HepG2 (cell line): ENCODE measurements around the gene KLF6.

Experiments used
- BRD4 ChIP-seq: sonication (generic); formaldehyde crosslinking; IDR thresholded peaks from 2 replicates; pipeline ENCODE4 v1.4.0; 2020; ENCODE audit warnings: missing genetic modification reagents
- CEBPB ChIP-seq: IDR thresholded peaks from 2 replicates; pipeline ENCODE4 v1.6.1; 2011; ENCODE audit warnings: low read depth, low read length, improper control_type of control experiment, borderline replicate concordance
- JUND ChIP-seq: sonication (generic); formaldehyde crosslinking; IDR thresholded peaks from 2 replicates; pipeline ENCODE4 v1.8.0; 2022; ENCODE audit warnings: mild to moderate bottlenecking, missing genetic modification reagents
- POLR2AphosphoS2 ChIP-seq: IDR thresholded peaks from 2 replicates; pipeline ENCODE4 v1.6.1; 2011; ENCODE audit warnings: low read depth, low read length, improper control_type of control experiment
- POLR2G ChIP-seq: fragments of 200-400 bp; formaldehyde crosslinking; IDR thresholded peaks from 2 replicates; pipeline ENCODE4 v1.6.1; 2018; ENCODE audit warnings: mild to moderate bottlenecking, low read depth, low read length, moderate library complexity
- SP1 ChIP-seq, 2 experiments: fragments of 450-650 bp in 1 of 2; sonication (generic) in 1 of 2; formaldehyde crosslinking in 1 of 2; IDR thresholded peaks; 2 replicates each; pipeline versions ENCODE4 v1.4.0 to v1.6.1; 2016 to 2020; ENCODE audit warnings: missing genetic modification reagents in 1 of 2
- STAG1 ChIP-seq: sonication (generic); formaldehyde crosslinking; IDR thresholded peaks from 2 replicates; pipeline ENCODE4 v1.4.0; 2020; ENCODE audit warnings: missing genetic modification reagents
- ZNF382 ChIP-seq: sonication (generic); formaldehyde crosslinking; IDR thresholded peaks from 2 replicates; pipeline ENCODE4 v1.5.0; 2020; ENCODE audit warnings: missing genetic modification reagents, mild to moderate bottlenecking, borderline replicate concordance
- ZSCAN29 ChIP-seq: sonication (generic); formaldehyde crosslinking; conservative IDR thresholded peaks from 2 replicates; pipeline ENCODE4 v1.4.0; 2020; ENCODE audit warnings: mild to moderate bottlenecking, missing genetic modification reagents
- TF ChIP-seq, protein P1 (sequence below), 2 experiments: sonication (generic) in 1 of 2; formaldehyde crosslinking in 1 of 2; IDR thresholded peaks; 2 replicates each; pipeline versions ENCODE4 v1.5.1 to v1.6.1; 2011 to 2020; ENCODE audit warnings: borderline replicate concordance in 1 of 2, low read depth in 1 of 2, low read length in 1 of 2, mild to moderate bottlenecking in 1 of 2, missing genetic modification reagents in 1 of 2, moderate library complexity in 1 of 2
- TF ChIP-seq, protein P2 (sequence below): IDR thresholded peaks from 2 replicates; pipeline ENCODE4 v1.6.1; 2016; ENCODE audit warnings: missing genetic modification reagents, missing compliant biosample characterization
- TF ChIP-seq, protein P3 (sequence below): sonication (generic); formaldehyde crosslinking; IDR thresholded peaks from 2 replicates; pipeline ENCODE4 v1.8.0; 2022; ENCODE audit warnings: missing genetic modification reagents, mild to moderate bottlenecking, inconsistent platforms, borderline replicate concordance

DNA sequence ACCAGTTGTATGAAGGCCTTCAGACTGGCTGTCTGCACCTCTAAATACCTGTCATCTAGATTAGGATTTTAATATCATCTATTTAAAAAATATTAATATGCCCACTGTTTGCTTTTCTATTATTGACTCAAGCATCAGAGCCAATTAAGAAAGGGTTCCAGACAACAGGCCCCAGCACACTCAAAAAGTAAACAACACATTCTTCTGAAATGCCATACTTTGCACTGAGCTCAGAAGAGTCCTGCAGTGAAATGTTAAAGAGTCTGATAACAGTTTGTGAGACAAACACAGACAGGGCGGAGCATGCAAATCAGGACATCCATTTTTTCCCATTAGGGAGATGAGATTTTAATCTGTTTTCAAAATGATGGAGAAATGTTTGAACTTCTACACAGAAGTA lies 45.9 kb upstream of the KLF6 start:
- TF ChIP-seq BRD4 (CRISPR knock-in tag) (no peak), SP1 (IDR thresholded peaks at IDR 0.05) (no peak), SP1 (CRISPR knock-in tag; IDR thresholded peaks at IDR 0.05) (no peak), ZSCAN29 (CRISPR knock-in tag) (no peak), POLR2AphosphoS2 (no peak), ZNF382 (CRISPR knock-in tag) (no peak), STAG1 (CRISPR knock-in tag) (no peak), JUND (CRISPR knock-in tag) (no peak), CEBPB (no peak), POLR2G (no peak)
- TF ChIP-seq, protein P1, sequence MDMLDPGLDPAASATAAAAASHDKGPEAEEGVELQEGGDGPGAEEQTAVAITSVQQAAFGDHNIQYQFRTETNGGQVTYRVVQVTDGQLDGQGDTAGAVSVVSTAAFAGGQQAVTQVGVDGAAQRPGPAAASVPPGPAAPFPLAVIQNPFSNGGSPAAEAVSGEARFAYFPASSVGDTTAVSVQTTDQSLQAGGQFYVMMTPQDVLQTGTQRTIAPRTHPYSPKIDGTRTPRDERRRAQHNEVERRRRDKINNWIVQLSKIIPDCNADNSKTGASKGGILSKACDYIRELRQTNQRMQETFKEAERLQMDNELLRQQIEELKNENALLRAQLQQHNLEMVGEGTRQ (IDR thresholded peaks at IDR 0.05; ENCODE audit: low read depth, low read length), result no peak
- TF ChIP-seq, protein P1 (CRISPR knock-in tag; IDR thresholded peaks at IDR 0.05; ENCODE audit: borderline replicate concordance), result no peak
- TF ChIP-seq, protein P2, sequence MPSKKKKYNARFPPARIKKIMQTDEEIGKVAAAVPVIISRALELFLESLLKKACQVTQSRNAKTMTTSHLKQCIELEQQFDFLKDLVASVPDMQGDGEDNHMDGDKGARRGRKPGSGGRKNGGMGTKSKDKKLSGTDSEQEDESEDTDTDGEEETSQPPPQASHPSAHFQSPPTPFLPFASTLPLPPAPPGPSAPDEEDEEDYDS (CRISPR knock-in tag), result no peak
- TF ChIP-seq, protein P3, sequence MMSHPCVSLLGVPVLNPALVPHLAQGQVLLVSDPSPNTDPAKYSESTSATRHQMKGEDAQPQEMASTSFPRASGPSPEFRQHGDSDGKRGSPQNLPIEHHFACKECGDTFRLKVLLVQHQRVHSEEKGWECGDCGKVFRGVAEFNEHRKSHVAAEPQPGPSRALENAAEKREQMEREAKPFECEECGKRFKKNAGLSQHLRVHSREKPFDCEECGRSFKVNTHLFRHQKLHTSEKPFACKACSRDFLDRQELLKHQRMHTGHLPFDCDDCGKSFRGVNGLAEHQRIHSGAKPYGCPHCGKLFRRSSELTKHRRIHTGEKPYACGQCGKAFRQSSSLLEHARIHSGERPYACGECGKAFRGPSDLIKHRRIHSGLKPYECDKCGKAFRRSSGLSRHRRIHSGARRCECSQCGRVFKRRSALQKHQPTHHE (CRISPR knock-in tag), result no peak
